HG02981 (cell line): ENCODE data around the gene FARSA.
"Not testable (repeated sequence)": the region's sequence is repeated elsewhere in the genome, so short reads cannot be mapped to it uniquely, and the experiment has no call there.

ENCODE experiments used
- ATAC-seq: cut with Tn5 transposase; IDR thresholded peaks from one replicate; pipeline ENCODE4 v1.9.1; 2021; ENCODE audit warnings: mild to moderate bottlenecking, moderate library complexity; ENCODE audit not compliant: unreplicated experiment

FARSA gene

DNA sequence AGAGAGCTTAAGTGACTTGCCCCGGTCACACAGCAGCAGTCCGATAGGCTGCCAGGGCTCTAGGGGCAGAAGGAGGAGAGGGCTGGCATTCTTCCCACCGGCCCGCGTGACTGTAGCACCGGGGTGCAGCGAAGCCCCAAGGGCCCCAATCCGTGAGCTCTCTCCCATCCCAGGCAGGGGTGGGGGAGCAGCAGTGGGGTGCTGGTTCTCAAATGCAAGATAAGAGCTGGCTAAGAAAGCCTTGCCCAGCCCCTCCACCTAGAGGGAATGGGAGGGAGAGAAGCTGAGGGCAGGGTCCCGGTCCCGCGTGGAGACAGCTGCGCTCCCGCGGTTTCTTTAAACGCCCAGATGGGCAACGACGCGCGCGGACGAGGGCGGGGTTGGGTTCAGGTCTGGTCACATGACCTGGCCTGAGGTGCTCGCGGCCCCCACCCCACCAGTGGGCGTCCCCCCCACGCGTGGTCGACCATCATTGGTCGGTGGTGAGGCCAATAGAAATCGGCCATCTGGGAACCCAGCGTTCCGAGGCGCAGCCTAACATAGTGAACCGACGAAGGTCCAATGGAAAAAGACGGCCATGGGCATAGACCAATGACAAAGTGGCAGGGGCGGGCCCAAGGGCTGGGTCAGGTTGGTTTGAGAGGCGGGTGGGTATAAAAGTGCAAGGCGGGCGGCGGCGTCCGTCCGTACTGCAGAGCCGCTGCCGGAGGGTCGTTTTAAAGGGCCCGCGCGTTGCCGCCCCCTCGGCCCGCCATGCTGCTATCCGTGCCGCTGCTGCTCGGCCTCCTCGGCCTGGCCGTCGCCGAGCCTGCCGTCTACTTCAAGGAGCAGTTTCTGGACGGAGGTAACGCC is 4.6 kb upstream of the FARSA start, which contains the start of gene CALR:
Gene CALR (plus strand): TSS at position 683 of the 852 bp plus-strand sequence. CDS start 71 bp downstream, at position 754.
- ATAC-seq = peak; percentile 80

DNA sequence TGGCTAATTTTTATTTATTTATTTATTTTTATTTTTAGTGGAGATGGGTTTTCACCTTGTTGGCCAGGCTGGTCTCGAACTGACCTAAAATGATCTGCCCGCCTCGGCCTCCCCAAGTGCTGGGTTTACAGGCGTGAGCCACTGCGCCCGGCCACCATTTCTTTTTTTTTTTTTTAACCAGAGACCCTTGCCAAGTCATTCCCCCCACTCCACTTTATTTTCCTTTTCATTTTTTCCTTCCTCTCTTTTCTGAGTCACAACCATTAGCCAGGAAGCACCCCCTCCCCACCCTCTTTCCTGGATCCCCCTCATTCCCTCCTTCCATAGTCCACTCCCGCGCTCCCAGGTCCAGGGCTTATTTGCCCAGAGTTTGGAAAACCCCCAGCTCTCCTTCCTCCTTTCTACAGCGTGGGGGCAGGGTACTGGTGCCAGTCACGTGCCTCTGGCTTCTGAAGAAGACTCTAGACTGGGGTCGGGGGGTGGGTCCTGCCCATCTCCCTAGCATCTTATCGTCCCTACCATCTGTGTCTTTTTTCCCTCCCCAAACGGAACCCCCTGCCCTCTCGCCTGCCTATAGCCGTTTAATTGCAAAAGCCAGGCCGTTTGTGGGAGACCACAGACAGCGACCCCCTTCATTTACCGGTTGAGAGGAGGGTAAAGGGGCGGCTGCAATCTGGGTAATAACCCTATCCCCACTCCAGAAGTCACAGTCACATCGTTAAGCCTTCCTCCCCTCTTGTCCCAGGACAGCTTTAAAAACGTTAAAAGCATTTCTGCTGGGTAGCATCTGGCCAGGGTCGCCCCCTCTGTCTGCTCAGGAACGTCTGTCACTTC is 3.8 kb upstream of the FARSA start:
- no peak for ATAC-seq

DNA sequence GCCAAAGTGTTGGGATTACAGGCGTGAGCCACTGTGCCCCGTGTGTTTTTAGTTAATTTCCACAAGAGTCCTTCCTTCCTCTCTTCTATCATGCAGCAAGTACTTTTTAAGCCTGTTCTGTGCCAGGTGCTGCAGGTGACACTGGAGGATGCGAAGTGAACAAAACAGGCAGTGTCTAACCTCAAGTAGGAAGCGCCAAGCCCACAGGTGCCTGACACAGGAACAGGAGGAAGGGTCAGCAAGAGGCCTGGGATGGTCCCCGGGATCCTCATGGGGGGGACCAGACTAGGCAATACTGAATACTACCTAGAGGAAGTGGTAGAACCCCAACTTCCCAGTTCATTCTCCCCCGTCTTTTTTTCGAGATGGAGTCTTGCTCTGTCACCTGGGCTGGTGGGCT is 3.1 kb upstream of the FARSA start:
- no peak for ATAC-seq

DNA sequence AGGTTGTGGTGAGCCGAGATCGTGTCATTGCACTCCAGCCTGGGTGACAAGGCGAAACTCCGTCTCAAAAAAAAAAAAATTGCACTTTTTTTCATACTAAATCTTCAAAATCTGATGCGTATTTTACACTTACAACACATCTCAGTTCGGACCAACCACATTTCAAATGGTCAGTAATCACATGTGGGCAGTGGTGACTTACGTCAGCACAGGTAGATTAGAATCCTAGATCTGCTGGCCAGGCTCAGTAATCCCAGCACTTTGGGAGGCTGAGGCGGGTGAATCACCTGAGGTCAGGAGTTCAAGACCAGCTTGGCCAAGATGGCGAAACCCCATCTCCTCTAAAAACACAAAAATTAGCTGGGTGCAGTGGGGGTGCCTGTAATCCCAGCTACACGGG is 1.6 kb upstream of the FARSA start:
- no peak for ATAC-seq

DNA sequence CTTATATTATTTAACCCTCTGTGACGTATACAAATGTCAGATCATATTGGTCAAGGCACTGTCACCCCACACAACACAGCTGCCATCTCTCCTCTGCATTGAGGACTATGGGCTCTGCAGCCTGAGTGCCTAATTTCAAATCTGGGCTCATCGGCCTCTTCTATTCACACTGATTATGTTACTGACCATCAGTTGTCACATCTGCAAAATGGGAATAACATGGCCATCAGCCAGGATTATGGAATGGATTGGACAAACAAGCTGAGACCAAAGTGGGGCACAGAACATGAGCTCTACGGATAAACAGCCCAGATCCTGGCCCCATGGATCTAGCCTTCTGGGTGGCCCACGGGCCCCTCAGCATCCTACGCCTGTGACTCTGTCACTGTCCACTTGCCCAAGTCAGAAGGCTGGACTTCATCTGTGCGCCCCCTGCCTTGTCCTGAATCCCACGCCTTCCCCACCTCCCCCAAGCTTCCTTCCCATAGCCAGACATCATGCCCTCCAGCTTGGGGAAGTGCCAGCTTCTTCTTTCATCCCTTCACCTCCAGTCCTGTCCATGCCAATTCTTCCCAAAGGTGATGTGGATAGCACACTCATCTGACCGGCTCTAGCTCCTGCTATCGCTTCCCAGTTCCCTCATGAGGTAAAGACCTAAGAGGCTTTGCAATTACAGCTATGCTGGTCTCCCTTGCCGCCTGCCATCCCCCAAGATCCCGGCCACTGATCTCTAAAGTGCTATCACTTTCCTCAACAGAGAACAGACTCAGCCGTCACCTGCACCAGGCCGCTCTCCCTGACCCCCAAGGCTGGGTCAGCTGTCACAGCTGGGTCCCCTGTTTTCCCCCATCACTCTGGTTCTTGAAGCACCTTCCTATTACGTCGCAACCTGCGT is 872 bp downstream of the FARSA start:
- ATAC-seq = no peak

DNA sequence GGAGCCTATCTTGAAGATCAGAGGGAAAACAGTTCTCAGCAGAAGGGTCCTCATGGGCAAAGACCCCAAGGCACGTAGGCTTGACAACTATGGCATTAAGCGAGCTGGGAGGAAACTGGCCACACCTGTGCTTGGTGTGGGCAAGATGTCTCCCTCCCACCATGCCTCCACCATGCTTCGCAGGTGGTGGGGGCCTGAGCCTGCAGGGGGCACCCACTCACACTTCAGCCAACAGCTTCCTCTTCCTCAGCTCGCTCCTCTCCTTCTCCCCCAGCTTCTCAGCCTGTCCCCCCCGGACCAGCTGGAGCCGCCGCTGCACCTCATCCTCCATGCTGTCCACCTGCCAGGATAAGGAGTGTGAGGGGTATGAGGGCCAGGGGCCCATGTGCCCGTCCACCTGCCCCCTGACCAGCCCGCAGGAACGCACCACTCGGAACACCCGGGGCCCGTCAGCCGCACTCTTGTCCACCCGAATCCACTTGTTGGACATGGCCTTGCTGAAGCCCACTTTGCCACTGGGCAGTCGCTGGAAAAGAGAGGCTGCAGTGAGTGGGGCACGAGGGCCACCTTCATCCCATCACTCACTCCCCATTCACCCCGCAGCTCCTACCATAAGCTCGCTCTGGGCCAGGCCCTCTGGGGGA is 3.4 kb downstream of the FARSA start:
- no peak for ATAC-seq

DNA sequence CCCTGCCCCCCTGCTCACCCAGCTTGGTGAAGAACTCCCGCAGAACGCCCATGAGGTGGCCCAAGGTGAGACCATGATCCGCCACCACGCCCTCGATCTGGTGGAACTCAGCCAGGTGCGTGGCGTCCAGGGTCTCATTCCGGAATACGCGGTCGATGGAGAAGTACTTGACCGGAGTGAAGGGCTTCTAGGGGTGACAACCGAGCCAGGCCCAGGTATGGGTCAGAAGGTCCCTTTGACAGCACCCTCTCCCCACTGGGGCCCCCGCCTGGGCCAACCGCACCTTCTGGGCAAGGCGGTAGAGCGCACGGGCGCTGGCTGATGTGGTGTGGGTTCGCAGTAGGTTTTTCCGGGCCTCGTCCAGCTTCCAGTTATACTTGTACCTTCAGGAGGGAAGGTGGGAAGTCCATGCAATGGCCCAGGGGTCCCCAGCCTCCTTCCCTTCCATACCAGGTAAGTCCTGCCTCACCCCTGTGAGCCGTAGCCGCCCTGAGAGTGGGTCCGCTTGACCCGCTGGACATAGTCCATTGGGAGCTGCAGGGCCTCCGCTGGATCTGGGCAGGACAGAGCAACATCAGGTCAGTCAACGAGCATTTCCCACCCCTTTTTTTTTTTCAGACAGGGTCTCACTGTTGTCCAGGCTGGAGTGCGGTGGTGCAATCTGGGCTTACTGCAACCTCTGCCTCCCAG is 8.7 kb downstream of the FARSA start:
- no peak for ATAC-seq

DNA sequence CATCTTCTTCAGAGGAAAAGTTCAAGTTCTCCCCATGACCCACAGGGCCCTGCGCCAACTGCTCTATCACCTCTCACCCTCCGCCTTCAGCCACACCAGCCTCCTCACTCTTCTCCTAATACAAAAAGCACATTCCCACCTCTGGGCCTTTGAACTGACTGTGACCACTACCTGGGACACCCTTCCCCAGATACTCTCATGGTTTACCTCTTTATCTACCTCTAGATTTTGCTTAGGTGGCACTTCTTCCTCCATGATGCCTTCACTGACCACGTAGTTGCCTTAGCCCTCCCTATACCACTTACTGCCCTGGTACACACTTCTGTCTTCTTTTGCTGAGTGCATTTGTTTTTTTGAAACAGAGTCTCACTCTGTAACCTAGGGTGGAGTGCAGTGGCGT is 10.6 kb downstream of the FARSA start:
- no peak for ATAC-seq

DNA sequence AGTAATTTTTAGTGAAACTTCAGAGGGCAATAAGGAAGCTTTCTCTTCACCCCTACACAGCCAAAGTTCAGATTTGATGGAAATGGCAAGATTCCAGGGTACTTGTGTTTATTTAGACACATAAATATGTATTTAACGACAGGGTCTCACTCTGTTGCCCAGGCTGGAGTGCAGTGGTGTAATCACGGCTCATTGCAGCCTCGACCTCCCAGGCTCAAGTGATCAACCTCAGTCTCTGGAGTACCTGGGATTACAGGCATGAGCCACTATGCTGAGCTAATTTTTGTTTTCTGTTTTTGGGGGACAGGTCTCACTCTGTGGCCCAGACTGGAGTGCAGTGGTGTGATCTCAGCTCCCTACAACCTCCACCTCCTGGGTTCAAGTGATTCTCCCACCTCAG is 12.5 kb downstream of the FARSA start:
- no peak for ATAC-seq

DNA sequence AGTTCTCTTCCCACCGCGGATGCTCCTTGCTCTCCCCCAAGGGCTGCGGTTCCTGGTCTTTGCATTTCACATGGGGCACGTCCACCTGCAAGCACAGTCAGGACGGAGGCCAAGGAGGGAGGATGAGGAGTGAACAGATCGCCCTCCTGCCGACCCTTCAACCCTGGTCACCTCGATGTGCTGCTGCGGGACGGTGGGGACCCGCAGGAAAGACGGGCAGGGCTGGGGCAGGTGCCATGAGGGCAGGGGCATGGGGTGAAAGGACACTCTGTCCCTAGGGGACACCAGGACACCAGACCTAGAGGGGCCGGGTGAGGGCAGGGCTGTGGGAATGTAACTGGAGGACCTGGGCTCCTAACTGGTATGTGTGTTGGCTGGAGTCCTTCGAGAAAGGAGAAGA is 15.3 kb downstream of the FARSA start:
- no peak for ATAC-seq

DNA sequence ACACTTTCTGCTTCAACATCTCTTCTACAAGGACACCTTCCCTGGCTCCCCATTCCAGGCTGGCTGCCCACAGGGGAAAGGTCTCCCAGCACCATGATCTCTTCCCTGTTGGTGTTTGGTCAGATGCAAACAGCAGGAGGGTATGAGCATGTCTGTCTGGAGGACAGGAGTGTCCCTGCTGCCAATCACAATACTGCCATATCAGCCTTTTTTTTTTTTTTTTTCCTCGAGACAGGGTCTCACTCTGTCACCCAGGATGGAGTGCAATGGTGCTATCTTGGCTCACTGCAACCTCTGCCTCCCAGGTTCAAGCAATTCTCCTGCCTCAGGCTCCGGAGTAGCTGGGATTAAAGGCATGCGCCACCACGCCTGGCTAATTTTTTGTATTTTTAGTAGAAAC is 17.7 kb downstream of the FARSA start:
- not testable (repeated sequence) for ATAC-seq

DNA sequence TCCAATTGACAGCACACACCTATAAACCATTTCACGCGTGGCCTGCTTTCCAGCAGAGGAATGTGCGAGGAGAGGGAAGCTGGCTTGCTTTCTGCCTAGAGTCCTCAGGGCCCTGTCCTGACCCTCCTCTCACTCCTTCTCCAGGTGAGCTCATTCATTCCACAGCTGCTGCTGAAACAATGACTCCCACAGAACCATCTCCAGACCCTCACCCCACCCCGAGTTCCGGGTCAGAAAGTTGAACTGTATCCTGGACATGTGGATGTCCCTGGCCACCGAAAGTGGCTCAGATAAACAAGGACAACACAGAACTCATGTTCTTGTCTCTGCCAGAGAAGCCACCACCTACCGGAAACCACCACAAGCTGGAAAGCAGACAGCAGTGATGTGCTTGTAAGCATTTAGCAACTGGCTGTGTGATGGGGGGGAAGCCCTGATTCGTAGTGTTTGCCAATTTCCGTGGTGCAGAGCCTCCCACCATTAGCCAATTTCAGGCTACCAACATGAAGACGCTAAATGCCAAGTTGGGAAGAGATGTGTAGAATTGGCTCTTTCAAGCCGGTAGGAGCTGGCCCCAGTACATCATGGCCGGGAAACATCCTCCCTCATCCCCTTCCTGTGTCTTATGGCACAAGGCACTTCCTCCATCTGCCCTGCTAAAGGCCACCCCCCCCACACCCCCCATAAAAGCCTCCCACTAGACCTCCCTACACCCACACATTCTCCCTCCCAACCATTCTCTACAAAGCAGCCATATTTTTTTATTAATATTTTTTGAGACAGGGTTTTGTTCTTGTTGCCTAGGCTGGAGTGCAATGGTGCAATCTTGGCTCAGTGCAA is 19.4 kb downstream of the FARSA start:
- no peak for ATAC-seq

DNA sequence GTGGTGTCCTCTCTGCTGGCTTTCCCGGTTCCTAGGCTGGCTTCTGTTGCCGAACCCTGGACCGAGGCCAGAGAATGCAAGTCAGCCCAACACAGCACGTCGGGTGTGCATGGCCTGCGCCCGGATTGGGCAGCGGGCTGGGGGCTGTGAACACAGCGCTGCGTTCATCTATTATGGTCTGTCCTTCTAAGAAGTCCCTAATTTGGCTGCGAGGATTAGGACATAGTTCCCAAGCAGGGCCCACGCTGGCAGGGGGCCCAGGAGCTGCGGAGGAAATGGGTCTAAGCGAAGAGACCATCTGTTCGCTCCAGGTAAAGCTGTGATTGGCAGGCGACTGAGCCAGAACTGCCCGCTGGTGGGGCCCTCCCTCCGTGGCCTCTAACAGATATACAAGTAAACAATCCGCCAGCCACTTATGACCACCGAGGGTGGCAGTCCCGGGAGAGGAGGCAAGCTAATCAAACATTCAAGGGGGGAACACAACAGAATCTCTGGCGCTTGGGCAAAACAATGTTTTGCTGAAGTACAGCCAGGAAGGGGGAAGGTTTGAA is 20.4 kb downstream of the FARSA start:
- no peak for ATAC-seq

DNA sequence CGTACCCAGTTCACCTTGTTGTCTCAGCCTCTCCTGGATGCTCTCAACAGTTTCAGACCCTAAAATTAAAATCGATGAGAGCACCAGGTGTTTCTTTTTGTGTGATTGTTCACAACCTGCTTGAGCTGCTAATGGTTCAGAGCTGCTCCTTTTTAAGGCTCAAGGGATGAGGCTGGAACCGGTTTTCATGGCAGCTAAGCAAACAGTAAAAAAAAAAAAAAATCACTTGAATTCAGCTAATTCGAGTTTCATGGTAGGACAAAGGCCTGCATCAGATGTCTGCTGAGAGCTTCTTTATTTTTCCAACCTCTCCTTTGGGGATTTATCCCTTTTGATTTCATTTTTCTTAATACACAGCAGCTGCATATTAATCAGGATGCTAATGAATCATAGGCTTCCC is 20.9 kb downstream of the FARSA start:
- ATAC-seq = no peak

DNA sequence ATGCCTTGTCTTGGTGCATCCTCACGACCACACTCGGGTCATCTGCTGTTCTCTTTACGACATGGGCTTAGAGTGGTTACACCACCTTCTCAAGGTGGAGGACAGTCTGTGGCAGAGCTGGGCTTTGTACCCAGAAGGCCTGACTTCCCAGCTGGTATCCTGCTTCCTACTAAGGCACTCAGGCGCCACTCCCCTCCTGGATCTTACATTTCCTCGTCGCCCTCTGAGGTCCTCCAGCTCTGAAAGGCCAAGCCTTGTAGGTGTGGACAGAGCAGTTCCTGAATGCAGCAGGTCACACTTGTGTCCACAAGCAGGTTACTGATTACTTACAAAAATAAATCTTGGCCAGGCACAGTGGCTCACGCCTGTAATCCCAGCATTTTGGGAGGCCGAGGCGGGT is 26.3 kb downstream of the FARSA start:
- ATAC-seq = no peak

DNA sequence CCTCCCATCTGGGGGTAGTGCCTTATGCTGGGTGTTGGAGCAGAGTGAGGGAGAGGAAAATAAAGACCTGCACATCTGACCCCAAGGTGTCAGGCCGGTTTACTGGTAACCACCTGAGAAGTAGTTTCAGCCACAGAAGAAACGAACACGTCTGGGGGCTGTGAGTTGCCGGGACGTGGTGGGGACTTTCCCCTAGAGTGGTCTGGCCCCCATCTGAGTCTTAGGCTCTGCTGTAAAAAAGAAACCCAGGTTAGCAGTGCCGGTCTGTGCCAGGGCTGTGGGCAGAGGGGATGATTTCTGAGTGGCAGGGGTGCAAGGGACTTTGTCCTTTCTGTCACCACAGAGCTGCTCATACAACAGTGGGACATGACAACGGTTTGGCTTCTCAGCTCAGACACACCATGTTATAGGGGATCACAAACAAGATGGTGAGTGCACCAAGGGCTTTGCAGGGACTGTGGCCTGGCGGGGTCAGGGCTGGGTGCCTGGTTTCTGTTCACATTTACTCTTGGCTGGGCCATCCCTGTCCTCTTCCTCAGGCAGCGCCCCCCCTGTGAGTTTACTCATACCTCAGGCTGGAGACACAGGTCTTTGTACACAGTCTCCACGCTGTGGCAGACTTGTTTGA is 33.5 kb downstream of the FARSA start:
- ATAC-seq = peak; percentile 82

DNA sequence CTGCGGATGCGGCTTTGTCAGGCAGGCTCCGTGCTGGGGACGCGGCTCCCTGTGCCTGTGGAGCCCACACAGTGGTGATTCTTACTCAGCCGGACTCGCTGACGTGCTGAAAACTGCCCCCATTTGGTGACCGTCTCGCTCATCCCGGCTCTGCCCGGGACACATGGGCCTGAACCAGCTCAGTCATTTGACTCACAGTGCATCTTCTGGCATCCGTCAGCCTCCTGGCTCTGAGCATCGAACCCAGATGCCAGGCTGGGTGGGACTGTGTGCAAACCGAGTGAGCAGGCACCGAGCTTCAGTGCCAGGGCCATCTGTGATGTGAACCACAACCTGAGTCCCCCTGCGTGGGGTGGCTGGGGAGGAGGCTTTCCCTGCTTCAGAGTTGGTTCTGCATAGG is 37.1 kb downstream of the FARSA start:
- ATAC-seq = no peak

DNA sequence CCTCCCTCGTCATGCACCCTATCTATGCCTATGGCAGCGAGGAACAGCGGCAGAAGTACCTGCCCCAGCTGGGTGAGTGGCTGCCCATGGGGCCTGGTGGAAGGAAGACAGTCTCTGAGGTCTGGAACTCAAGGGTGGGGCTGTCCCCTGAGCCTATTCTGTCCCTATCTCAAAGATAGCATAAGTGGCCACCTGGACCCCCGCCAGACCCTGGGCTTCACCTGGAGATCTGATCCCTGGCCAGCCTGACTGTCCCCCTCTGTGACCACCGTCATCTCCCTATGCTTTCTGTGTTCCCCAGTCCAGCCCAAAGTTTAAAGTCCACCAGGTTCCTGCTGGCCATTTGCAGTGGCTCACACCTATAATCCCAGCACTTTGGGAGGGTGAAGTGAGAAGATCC is 39.9 kb downstream of the FARSA start:
- no peak for ATAC-seq
